SH-SY5Y (cell line): Measurements from ENCODE around the gene UST.

Experiments
- GATA2 ChIP-seq: IDR thresholded peaks from 2 replicates; pipeline ENCODE4 v1.6.1; 2011; ENCODE audit warnings: mild to moderate bottlenecking, low read depth, low read length
- GATA3 ChIP-seq: IDR thresholded peaks from 2 replicates; pipeline ENCODE4 v1.6.1; 2011; ENCODE audit warnings: low read depth, mild to moderate bottlenecking, low read length, moderate library complexity

- no peak for TF ChIP-seq GATA2
- no peak for TF ChIP-seq GATA3
Measured at GRCh38 chr6:148793721-148794120, 46.9 kb downstream of the UST start.
